GM23338 (cell line): ENCODE results near the gene ZNF185. TPM values are rescaled to one million over a fixed set of nuclear protein-coding genes. Genes with fewer than 3 reads are reported as not detected.

Source experiments
- ATAC-seq: fragments of 200-7000 bp; cut with Tn5 transposase; 3 replicates; pipeline ENCODE4 v1.9.1; 2020
- DNase-seq: peaks from one replicate; pipeline ENCODE4 v3.0.0-alpha.2; 2015; ENCODE audit warnings: low spot score
- H2AFZ ChIP-seq: fragments of 200-600 bp; sonication (generic); 2 replicates; pipeline ENCODE4 v1.8.0; 2016; ENCODE audit warnings: antibody characterized with exemption, mild to moderate bottlenecking, moderate library complexity
- H3F3A ChIP-seq: fragments of 200-600 bp; sonication (generic); replicated peaks from 2 replicates; pipeline ENCODE4 v1.8.0; 2017; ENCODE audit warnings: antibody characterized with exemption, mixed run types, low read depth
- H3K27ac ChIP-seq: fragments of 200-600 bp; sonication (generic); 2 replicates; pipeline ENCODE4 v1.6.1; 2016; ENCODE audit warnings: low read depth
- H3K27me3 ChIP-seq: fragments of 200-600 bp; sonication (generic); 2 replicates; pipeline ENCODE4 v1.8.0; 2016; ENCODE audit warnings: mild to moderate bottlenecking, mixed run types, moderate library complexity; ENCODE audit not compliant: insufficient read depth
- H3K36me3 ChIP-seq: fragments of 200-600 bp; sonication (generic); 2 replicates; pipeline ENCODE4 v1.8.0; 2016; ENCODE audit warnings: mild to moderate bottlenecking; ENCODE audit not compliant: insufficient read depth
- H3K4me1 ChIP-seq: fragments of 200-600 bp; sonication (generic); 2 replicates; pipeline ENCODE4 v1.8.0; 2016; ENCODE audit warnings: mild to moderate bottlenecking, moderate library complexity; ENCODE audit not compliant: insufficient read depth
- H3K4me2 ChIP-seq: fragments of 200-600 bp; sonication (generic); 2 replicates; pipeline ENCODE4 v1.7.1; 2017; ENCODE audit warnings: mixed run types
- H3K4me3 ChIP-seq: fragments of 200-600 bp; sonication (generic); 2 replicates; pipeline ENCODE4 v1.6.1; 2016; ENCODE audit warnings: mixed run types
- H3K79me2 ChIP-seq: fragments of 200-600 bp; sonication (generic); replicated peaks from 2 replicates; pipeline ENCODE4 v1.8.0; 2017; ENCODE audit warnings: mild to moderate bottlenecking; ENCODE audit not compliant: insufficient read depth
- H3K9me2 ChIP-seq: fragments of 200-600 bp; sonication (generic); 2 replicates; pipeline ENCODE4 v1.8.0; 2017; ENCODE audit not compliant: insufficient read depth
- H4K20me1 ChIP-seq: fragments of 200-600 bp; sonication (generic); replicated peaks from 2 replicates; pipeline ENCODE4 v1.8.0; 2017; ENCODE audit warnings: mild to moderate bottlenecking; ENCODE audit not compliant: insufficient read depth
- H3K27ac Mint-ChIP-seq: 2 replicates; pipeline ENCODE4 v1.8.0; 2020; ENCODE audit warnings: inconsistent platforms, mild to moderate bottlenecking, moderate library complexity, mixed read lengths
- H3K27me3 Mint-ChIP-seq: 3 replicates; pipeline ENCODE4 v1.8.0; 2022; ENCODE audit warnings: low read depth, mild to moderate bottlenecking, moderate library complexity, mixed read lengths, inconsistent platforms; ENCODE audit not compliant: insufficient read depth, poor library complexity
- H3K36me3 Mint-ChIP-seq: 3 replicates; pipeline ENCODE4 v1.8.0; 2021; ENCODE audit warnings: low read depth, mild to moderate bottlenecking, inconsistent platforms, moderate library complexity, mixed read lengths
- H3K4me1 Mint-ChIP-seq: 3 replicates; pipeline ENCODE4 v1.8.0; 2020; ENCODE audit warnings: mild to moderate bottlenecking, inconsistent platforms, mixed read lengths
- H3K4me3 Mint-ChIP-seq: 3 replicates; pipeline ENCODE4 v1.8.0; 2021; ENCODE audit warnings: moderate library complexity, mild to moderate bottlenecking, inconsistent platforms, mixed read lengths
- H3K9me3 Mint-ChIP-seq: 3 replicates; pipeline ENCODE4 v1.8.0; 2020; ENCODE audit warnings: moderate library complexity, mild to moderate bottlenecking, inconsistent platforms, mixed read lengths
- CREB1 ChIP-seq: fragments of 250-450 bp; sonication (Bioruptor Pico); IDR thresholded peaks from 2 replicates; pipeline ENCODE4 v1.5.0; 2020; ENCODE audit warnings: low read depth, mild to moderate bottlenecking, moderate library complexity
- ETS1 ChIP-seq: IDR thresholded peaks from 2 replicates; pipeline ENCODE4 v1.6.1; 2016; ENCODE audit warnings: antibody characterized with exemption
- EZH2 ChIP-seq: fragments of 200-600 bp; sonication (generic); IDR thresholded peaks from one replicate; pipeline ENCODE4 v1.8.0; 2017; ENCODE audit warnings: antibody characterized with exemption, mild to moderate bottlenecking, low read depth; ENCODE audit not compliant: unreplicated experiment
- EZH2phosphoT487 ChIP-seq: fragments of 200-600 bp; sonication (generic); IDR thresholded peaks from one replicate; pipeline ENCODE4 v1.8.1; 2018; ENCODE audit warnings: antibody characterized with exemption; ENCODE audit not compliant: unreplicated experiment
- JUNB ChIP-seq: IDR thresholded peaks from one replicate; pipeline ENCODE4 v1.6.1; 2016; ENCODE audit warnings: antibody characterized with exemption; ENCODE audit not compliant: unreplicated experiment
- NANOG ChIP-seq: IDR thresholded peaks from 2 replicates; pipeline ENCODE4 v1.6.1; 2016; ENCODE audit warnings: antibody characterized with exemption, borderline replicate concordance
- POLR2AphosphoS5 ChIP-seq: IDR thresholded peaks from 2 replicates; pipeline ENCODE4 v1.6.1; 2016; ENCODE audit warnings: antibody characterized with exemption, low read depth
- STAT1 ChIP-seq: IDR thresholded peaks from one replicate; pipeline ENCODE4 v1.6.1; 2016; ENCODE audit warnings: antibody characterized with exemption; ENCODE audit not compliant: unreplicated experiment
- ZNF114 ChIP-seq: fragments of 250-450 bp; sonication (Bioruptor Pico); IDR thresholded peaks from 2 replicates; pipeline ENCODE4 v1.5.0; 2020; ENCODE audit warnings: mild to moderate bottlenecking, moderate library complexity
- ZNF331 ChIP-seq: fragments of 250-450 bp; sonication (Bioruptor Pico); IDR thresholded peaks from 2 replicates; pipeline ENCODE4 v1.5.0; 2020; ENCODE audit warnings: low read depth, mild to moderate bottlenecking, moderate library complexity
- polyA plus RNA-seq: library from polyadenylated mRNA; unstranded; fragments of >200 nt; fragmentation: Nextera tagmentation; extraction: Ambion mirVana; gene quantifications from 2 replicates; pipeline ENCODE4 v1.2.1, GENCODE V29; 2016
- total RNA-seq: library from RNA; depleted of rRNA; stranded (reverse); fragments of >200 nt; shearing (Covaris generic); gene quantifications from 2 replicates; pipeline ENCODE4 v1.2.3, GENCODE V29; 2014
- TF ChIP-seq, protein P1 (sequence below), 2 experiments: fragments of 200-600 bp in 1 of 2; sonication (generic) in 1 of 2; conservative IDR thresholded peaks; 2 replicates each; pipeline versions ENCODE4 v1.5.1 to v1.6.1; 2016 to 2017; ENCODE audit warnings: antibody characterized with exemption in 2 of 2, low read depth in 2 of 2, mild to moderate bottlenecking in 2 of 2, moderate library complexity in 1 of 2
- TF ChIP-seq, protein P2 (sequence below): fragments of 250-450 bp; sonication (Bioruptor Pico); IDR thresholded peaks from 2 replicates; pipeline ENCODE4 v1.5.0; 2020; ENCODE audit warnings: mild to moderate bottlenecking, moderate library complexity
- TF ChIP-seq, protein P3 (sequence below): IDR thresholded peaks from one replicate; pipeline ENCODE4 v1.6.1; 2018; ENCODE audit warnings: antibody characterized with exemption; ENCODE audit not compliant: unreplicated experiment

Gene ZNF185
- total and polyA plus RNA-seq, 2 experiments from 2014 or later, result 2.9 to 7.8 TPM

- no peak overlapping the region for H2AFZ ChIP-seq
- no peaks in the 10 kb centered on the region for H3K4me1 ChIP-seq
- peaks cover 1% of the 10 kb centered on the region for H3K27me3 Mint-ChIP-seq
- peaks cover 6% of the 10 kb centered on the region for H3K4me1 Mint-ChIP-seq
- 0 out of 3 replicates have a peak, but pooled peaks cover 2% of the 10 kb centered on the region for H3K36me3 Mint-ChIP-seq
- H3K27ac ChIP-seq, result no peak overlapping the region
- DNase-seq, result peak; percentile 89
- H3K27ac Mint-ChIP-seq, result no peak overlapping the region
- H3K4me3 Mint-ChIP-seq, result peak overlapping the region; percentile 84
- TF ChIP-seq STAT1 (no peak), ZNF114 (CRISPR knock-in tag) (no peak), NANOG (no peak), ZNF331 (CRISPR knock-in tag) (no peak), JUNB (no peak), EZH2phosphoT487 (no peak), POLR2AphosphoS5 (peak; percentile 59), EZH2 (no peak), CREB1 (peak; percentile 45; the same call in 1 of the 2 replicates), ETS1 (no peak; the same call in 1 of the 2 replicates)
- TF ChIP-seq, protein P1, sequence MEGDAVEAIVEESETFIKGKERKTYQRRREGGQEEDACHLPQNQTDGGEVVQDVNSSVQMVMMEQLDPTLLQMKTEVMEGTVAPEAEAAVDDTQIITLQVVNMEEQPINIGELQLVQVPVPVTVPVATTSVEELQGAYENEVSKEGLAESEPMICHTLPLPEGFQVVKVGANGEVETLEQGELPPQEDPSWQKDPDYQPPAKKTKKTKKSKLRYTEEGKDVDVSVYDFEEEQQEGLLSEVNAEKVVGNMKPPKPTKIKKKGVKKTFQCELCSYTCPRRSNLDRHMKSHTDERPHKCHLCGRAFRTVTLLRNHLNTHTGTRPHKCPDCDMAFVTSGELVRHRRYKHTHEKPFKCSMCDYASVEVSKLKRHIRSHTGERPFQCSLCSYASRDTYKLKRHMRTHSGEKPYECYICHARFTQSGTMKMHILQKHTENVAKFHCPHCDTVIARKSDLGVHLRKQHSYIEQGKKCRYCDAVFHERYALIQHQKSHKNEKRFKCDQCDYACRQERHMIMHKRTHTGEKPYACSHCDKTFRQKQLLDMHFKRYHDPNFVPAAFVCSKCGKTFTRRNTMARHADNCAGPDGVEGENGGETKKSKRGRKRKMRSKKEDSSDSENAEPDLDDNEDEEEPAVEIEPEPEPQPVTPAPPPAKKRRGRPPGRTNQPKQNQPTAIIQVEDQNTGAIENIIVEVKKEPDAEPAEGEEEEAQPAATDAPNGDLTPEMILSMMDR (conservative IDR thresholded peaks at IDR 0.05; ENCODE audit: low read depth in 2 of 2), result peak; percentile 53 to 78
- TF ChIP-seq, protein P2, sequence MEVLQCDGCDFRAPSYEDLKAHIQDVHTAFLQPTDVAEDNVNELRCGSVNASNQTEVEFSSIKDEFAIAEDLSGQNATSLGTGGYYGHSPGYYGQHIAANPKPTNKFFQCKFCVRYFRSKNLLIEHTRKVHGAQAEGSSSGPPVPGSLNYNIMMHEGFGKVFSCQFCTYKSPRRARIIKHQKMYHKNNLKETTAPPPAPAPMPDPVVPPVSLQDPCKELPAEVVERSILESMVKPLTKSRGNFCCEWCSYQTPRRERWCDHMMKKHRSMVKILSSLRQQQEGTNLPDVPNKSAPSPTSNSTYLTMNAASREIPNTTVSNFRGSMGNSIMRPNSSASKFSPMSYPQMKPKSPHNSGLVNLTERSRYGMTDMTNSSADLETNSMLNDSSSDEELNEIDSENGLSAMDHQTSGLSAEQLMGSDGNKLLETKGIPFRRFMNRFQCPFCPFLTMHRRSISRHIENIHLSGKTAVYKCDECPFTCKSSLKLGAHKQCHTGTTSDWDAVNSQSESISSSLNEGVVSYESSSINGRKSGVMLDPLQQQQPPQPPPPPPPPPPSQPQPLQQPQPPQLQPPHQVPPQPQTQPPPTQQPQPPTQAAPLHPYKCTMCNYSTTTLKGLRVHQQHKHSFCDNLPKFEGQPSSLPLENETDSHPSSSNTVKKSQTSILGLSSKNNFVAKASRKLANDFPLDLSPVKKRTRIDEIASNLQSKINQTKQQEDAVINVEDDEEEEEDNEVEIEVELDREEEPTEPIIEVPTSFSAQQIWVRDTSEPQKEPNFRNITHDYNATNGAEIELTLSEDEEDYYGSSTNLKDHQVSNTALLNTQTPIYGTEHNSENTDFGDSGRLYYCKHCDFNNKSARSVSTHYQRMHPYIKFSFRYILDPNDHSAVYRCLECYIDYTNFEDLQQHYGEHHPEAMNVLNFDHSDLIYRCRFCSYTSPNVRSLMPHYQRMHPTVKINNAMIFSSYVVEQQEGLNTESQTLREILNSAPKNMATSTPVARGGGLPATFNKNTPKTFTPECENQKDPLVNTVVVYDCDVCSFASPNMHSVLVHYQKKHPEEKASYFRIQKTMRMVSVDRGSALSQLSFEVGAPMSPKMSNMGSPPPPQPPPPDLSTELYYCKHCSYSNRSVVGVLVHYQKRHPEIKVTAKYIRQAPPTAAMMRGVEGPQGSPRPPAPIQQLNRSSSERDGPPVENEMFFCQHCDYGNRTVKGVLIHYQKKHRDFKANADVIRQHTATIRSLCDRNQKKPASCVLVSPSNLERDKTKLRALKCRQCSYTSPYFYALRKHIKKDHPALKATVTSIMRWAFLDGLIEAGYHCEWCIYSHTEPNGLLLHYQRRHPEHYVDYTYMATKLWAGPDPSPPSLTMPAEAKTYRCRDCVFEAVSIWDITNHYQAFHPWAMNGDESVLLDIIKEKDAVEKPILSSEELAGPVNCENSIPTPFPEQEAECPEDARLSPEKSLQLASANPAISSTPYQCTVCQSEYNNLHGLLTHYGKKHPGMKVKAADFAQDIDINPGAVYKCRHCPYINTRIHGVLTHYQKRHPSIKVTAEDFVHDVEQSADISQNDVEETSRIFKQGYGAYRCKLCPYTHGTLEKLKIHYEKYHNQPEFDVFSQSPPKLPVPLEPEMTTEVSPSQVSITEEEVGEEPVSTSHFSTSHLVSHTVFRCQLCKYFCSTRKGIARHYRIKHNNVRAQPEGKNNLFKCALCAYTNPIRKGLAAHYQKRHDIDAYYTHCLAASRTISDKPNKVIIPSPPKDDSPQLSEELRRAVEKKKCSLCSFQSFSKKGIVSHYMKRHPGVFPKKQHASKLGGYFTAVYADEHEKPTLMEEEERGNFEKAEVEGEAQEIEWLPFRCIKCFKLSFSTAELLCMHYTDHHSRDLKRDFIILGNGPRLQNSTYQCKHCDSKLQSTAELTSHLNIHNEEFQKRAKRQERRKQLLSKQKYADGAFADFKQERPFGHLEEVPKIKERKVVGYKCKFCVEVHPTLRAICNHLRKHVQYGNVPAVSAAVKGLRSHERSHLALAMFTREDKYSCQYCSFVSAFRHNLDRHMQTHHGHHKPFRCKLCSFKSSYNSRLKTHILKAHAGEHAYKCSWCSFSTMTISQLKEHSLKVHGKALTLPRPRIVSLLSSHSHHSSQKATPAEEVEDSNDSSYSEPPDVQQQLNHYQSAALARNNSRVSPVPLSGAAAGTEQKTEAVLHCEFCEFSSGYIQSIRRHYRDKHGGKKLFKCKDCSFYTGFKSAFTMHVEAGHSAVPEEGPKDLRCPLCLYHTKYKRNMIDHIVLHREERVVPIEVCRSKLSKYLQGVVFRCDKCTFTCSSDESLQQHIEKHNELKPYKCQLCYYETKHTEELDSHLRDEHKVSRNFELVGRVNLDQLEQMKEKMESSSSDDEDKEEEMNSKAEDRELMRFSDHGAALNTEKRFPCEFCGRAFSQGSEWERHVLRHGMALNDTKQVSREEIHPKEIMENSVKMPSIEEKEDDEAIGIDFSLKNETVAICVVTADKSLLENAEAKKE (CRISPR knock-in tag), result no peak
- TF ChIP-seq, protein P3, sequence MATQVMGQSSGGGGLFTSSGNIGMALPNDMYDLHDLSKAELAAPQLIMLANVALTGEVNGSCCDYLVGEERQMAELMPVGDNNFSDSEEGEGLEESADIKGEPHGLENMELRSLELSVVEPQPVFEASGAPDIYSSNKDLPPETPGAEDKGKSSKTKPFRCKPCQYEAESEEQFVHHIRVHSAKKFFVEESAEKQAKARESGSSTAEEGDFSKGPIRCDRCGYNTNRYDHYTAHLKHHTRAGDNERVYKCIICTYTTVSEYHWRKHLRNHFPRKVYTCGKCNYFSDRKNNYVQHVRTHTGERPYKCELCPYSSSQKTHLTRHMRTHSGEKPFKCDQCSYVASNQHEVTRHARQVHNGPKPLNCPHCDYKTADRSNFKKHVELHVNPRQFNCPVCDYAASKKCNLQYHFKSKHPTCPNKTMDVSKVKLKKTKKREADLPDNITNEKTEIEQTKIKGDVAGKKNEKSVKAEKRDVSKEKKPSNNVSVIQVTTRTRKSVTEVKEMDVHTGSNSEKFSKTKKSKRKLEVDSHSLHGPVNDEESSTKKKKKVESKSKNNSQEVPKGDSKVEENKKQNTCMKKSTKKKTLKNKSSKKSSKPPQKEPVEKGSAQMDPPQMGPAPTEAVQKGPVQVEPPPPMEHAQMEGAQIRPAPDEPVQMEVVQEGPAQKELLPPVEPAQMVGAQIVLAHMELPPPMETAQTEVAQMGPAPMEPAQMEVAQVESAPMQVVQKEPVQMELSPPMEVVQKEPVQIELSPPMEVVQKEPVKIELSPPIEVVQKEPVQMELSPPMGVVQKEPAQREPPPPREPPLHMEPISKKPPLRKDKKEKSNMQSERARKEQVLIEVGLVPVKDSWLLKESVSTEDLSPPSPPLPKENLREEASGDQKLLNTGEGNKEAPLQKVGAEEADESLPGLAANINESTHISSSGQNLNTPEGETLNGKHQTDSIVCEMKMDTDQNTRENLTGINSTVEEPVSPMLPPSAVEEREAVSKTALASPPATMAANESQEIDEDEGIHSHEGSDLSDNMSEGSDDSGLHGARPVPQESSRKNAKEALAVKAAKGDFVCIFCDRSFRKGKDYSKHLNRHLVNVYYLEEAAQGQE, result no peak
- no peaks in the 10 kb centered on the region for H3K9me3 Mint-ChIP-seq
- H3K36me3 ChIP-seq, result no peaks in the 10 kb centered on the region
- peak; percentile 82 for ATAC-seq
- no peaks in the 10 kb centered on the region for H3K79me2 ChIP-seq
- H3K9me2 ChIP-seq, result no peaks in the 10 kb centered on the region
- peak overlapping the region; percentile 63 for H3K4me3 ChIP-seq
- H3K27me3 ChIP-seq, result no peaks in the 10 kb centered on the region
- no peaks in the 10 kb centered on the region for H3F3A ChIP-seq
- peak overlapping the region; percentile 79 for H3K4me2 ChIP-seq
- H4K20me1 ChIP-seq, result no peaks in the 10 kb centered on the region
These were observed 43.6 kb downstream of the ZNF185 start for GRCh38 chrX:152941328-152942076.
